Fibroblast of lung (primary cell): ENCODE measurements around the gene NSUN3. TPM values are rescaled to one million over a fixed set of nuclear protein-coding genes. Genes with fewer than 3 reads are reported as not detected.

Source experiments
- DNase-seq, 2 donors: peaks; one replicate each; pipeline versions ENCODE4 v3.0.0 to v3.0.0-alpha.2; 2010; ENCODE audit warnings: low read depth in 2 of 2
- H2AFZ ChIP-seq: 2 replicates; pipeline ENCODE4 v1.5.1; 2012; ENCODE audit warnings: low read length, control low read depth, inconsistent platforms
- H3K27ac ChIP-seq: 2 replicates; pipeline ENCODE4 v1.5.1; 2011; ENCODE audit warnings: low read length, control low read depth; ENCODE audit not compliant: insufficient read depth
- H3K27me3 ChIP-seq: 2 replicates; pipeline ENCODE4 v1.5.1; 2011; ENCODE audit warnings: mild to moderate bottlenecking, low read length; ENCODE audit not compliant: control insufficient read depth, insufficient read depth
- H3K36me3 ChIP-seq: 2 replicates; pipeline ENCODE4 v1.5.1; 2011; ENCODE audit warnings: low read length; ENCODE audit not compliant: control insufficient read depth, insufficient read depth
- H3K4me1 ChIP-seq: 2 replicates; pipeline ENCODE4 v1.5.1; 2011; ENCODE audit warnings: low read length; ENCODE audit not compliant: control insufficient read depth, insufficient read depth; ENCODE audit errors: extremely low read depth
- H3K4me2 ChIP-seq: 2 replicates; pipeline ENCODE4 v1.5.1; 2011; ENCODE audit warnings: low read length, control low read depth; ENCODE audit not compliant: insufficient read depth; ENCODE audit errors: extremely low read depth
- H3K4me3 ChIP-seq, 4 experiments: fragments of 200-600 bp in 1 of 4; sonication (generic) in 1 of 4; replicated peaks in 1 of 4; 2 replicates each; pipeline ENCODE4 v1.5.1; 2011 to 2016; ENCODE audit warnings: low read length in 4 of 4, low read depth in 3 of 4, mild to moderate bottlenecking in 3 of 4, control low read depth in 2 of 4, inconsistent platforms in 1 of 4, mixed read lengths in 1 of 4; ENCODE audit not compliant: insufficient read depth in 1 of 4; ENCODE audit errors: control extremely low read depth in 1 of 4
- H3K79me2 ChIP-seq: 2 replicates; pipeline ENCODE4 v1.5.1; 2012; ENCODE audit warnings: mild to moderate bottlenecking, low read length, inconsistent platforms; ENCODE audit not compliant: control insufficient read depth, insufficient read depth
- H3K9ac ChIP-seq: 2 replicates; pipeline ENCODE4 v1.5.1; 2011; ENCODE audit warnings: mild to moderate bottlenecking, low read length, control low read depth; ENCODE audit not compliant: insufficient read depth
- H3K9me3 ChIP-seq: 2 replicates; pipeline ENCODE4 v1.5.1; 2012; ENCODE audit warnings: low read depth, low read length; ENCODE audit not compliant: control insufficient read depth, insufficient read depth
- H4K20me1 ChIP-seq: 2 replicates; pipeline ENCODE4 v1.5.1; 2011; ENCODE audit warnings: low read length; ENCODE audit not compliant: control insufficient read depth, insufficient read depth; ENCODE audit errors: extremely low read depth
- CTCF ChIP-seq, 2 donors: IDR thresholded peaks in 1 of 2; conservative IDR thresholded peaks in 1 of 2; 1 replicate in 1 of 2; 2 replicates in 1 of 2; pipeline ENCODE4 v1.5.1; 2011 to 2012; ENCODE audit warnings: low read length in 2 of 2, control low read depth in 1 of 2, inconsistent platforms in 1 of 2, low read depth in 1 of 2, mild to moderate bottlenecking in 1 of 2
- EZH2 ChIP-seq: IDR thresholded peaks from 2 replicates; pipeline ENCODE4 v1.5.1; 2012; ENCODE audit warnings: low read length, control low read depth, mild to moderate bottlenecking; ENCODE audit errors: missing control alignments
- polyA plus RNA-seq, 2 donors: library from polyadenylated mRNA; depleted of rRNA in 1 of 2; stranded (reverse) in 1 of 2; unstranded in 1 of 2; fragments of >200 nt; gene quantifications; 2 replicates each; pipeline ENCODE4 v1.2.1, GENCODE V29; 2011 to 2012; ENCODE audit warnings: missing spikeins in 1 of 2
- total RNA-seq: library from RNA; depleted of rRNA; stranded (reverse); fragments of >200 nt; gene quantifications from 2 replicates; pipeline ENCODE4 v1.2.1, GENCODE V29; 2014

The NSUN3 gene
- total and polyA plus RNA-seq, 2 donors (not counting 1 experiment from before 2014, with no cell fraction given): 6.2 to 23.1 TPM

- no peak for TF ChIP-seq EZH2
- no peaks in the 10 kb centered on the region for H4K20me1 ChIP-seq
Observed at GRCh38 chr3:94167796-94168195, 104.9 kb downstream of the NSUN3 start.

GRCh38 chr3:94171954-94172353 is 109.1 kb downstream of the NSUN3 start:
- Histone ChIP-seq H3K9ac (no peak overlapping the region), H3K9me3 (no peaks in the 10 kb centered on the region), H2AFZ (no peak overlapping the region), H3K27me3 (no peaks in the 10 kb centered on the region), H4K20me1 (no peaks in the 10 kb centered on the region), H3K4me3 (no peak overlapping the region), H3K79me2 (no peaks in the 10 kb centered on the region), H3K36me3 (no peaks in the 10 kb centered on the region), H3K4me2 (no peak overlapping the region), H3K4me1 (no peaks in the 10 kb centered on the region), H3K27ac (no peak overlapping the region)
- TF ChIP-seq CTCF (conservative IDR thresholded peaks at IDR 0.05 in 1 of 2, IDR thresholded peaks at IDR 0.05 in 1 of 2; ENCODE audit: low read depth in 1 of 2, low read length in 2 of 2): no peak
- no peak for TF ChIP-seq EZH2
- DNase-seq: no peak

More at GRCh38 chr3:94167796-94168195, 104.9 kb downstream of the NSUN3 start:
- H2AFZ ChIP-seq: no peak overlapping the region
- no peak overlapping the region for H3K9ac ChIP-seq
- H3K9me3 ChIP-seq: no peaks in the 10 kb centered on the region
- no peak overlapping the region for H3K4me3 ChIP-seq
- no peaks in the 10 kb centered on the region for H3K4me1 ChIP-seq
- no peak for DNase-seq
- H3K36me3 ChIP-seq: no peaks in the 10 kb centered on the region
- H3K27ac ChIP-seq: no peak overlapping the region
- no peaks in the 10 kb centered on the region for H3K27me3 ChIP-seq
- no peaks in the 10 kb centered on the region for H3K79me2 ChIP-seq
- no peak overlapping the region for H3K4me2 ChIP-seq

- H3K27ac ChIP-seq: no peak overlapping the region
Observed at GRCh38 chr3:94172695-94173310, 109.9 kb downstream of the NSUN3 start.

More at GRCh38 chr3:94172695-94173310, 109.9 kb downstream of the NSUN3 start:
- DNase-seq: no peak
- Histone ChIP-seq H3K27me3 (no peaks in the 10 kb centered on the region), H3K9me3 (no peaks in the 10 kb centered on the region), H2AFZ (no peak overlapping the region), H3K9ac (no peak overlapping the region), H3K36me3 (no peaks in the 10 kb centered on the region), H3K79me2 (no peaks in the 10 kb centered on the region), H3K4me1 (no peaks in the 10 kb centered on the region), H3K4me2 (no peak overlapping the region), H4K20me1 (no peaks in the 10 kb centered on the region), H3K4me3 (no peak overlapping the region)
- TF ChIP-seq CTCF (conservative IDR thresholded peaks at IDR 0.05 in 1 of 2, IDR thresholded peaks at IDR 0.05 in 1 of 2; ENCODE audit: low read depth in 1 of 2, low read length in 2 of 2) (no peak), EZH2 (no peak)
